CD14-positive monocyte (primary cell): ENCODE measurements around the gene C9. TPM values are rescaled to one million over a fixed set of nuclear protein-coding genes. Genes with fewer than 3 reads are reported as not detected.
"Not testable (repeated sequence)": the region's sequence is repeated elsewhere in the genome, so short reads cannot be mapped to it uniquely, and the experiment has no call there.

Source experiments
- DNase-seq, 3 donors: peaks; one replicate each; pipeline ENCODE4 v3.0.0-alpha.2; 2011 to 2022
- H2AFZ ChIP-seq: 2 replicates; pipeline ENCODE4 v1.6.0; 2012; ENCODE audit warnings: mild to moderate bottlenecking, low read depth, low read length, inconsistent platforms; ENCODE audit not compliant: insufficient read depth, poor library complexity, severe bottlenecking
- H3K27ac ChIP-seq, 2 donors: 1 replicate in 1 of 2; 2 replicates in 1 of 2; pipeline ENCODE4 v1.5.1; 2012 to 2013; ENCODE audit warnings: low read length in 2 of 2, control low read depth in 1 of 2, inconsistent platforms in 1 of 2, low read depth in 1 of 2, mild to moderate bottlenecking in 1 of 2
- H3K27me3 ChIP-seq, 2 donors: one replicate each; pipeline versions ENCODE4 v1.6.0 to v1.6.1; 2011 to 2013; ENCODE audit warnings: low read length in 2 of 2; ENCODE audit not compliant: control insufficient read depth in 2 of 2, insufficient read depth in 2 of 2
- H3K36me3 ChIP-seq, 2 donors: replicated peaks in 1 of 2; 1 replicate in 1 of 2; 2 replicates in 1 of 2; pipeline versions ENCODE4 v1.5.1 to v1.6.1; 2012 to 2013; ENCODE audit warnings: low read length in 2 of 2, control low read depth in 1 of 2, inconsistent platforms in 1 of 2, mild to moderate bottlenecking in 1 of 2; ENCODE audit not compliant: insufficient read depth in 2 of 2, control insufficient read depth in 1 of 2
- H3K4me1 ChIP-seq, 2 donors: 1 replicate in 1 of 2; 2 replicates in 1 of 2; pipeline versions ENCODE4 v1.5.1 to v1.6.1; 2012 to 2013; ENCODE audit warnings: low read length in 2 of 2, control low read depth in 1 of 2, inconsistent platforms in 1 of 2, mild to moderate bottlenecking in 1 of 2, moderate library complexity in 1 of 2; ENCODE audit not compliant: insufficient read depth in 2 of 2, control insufficient read depth in 1 of 2
- H3K4me2 ChIP-seq: replicated peaks from 2 replicates; pipeline ENCODE3; 2012; ENCODE audit warnings: low read length, moderate library complexity, mild to moderate bottlenecking; ENCODE audit not compliant: poor library complexity, severe bottlenecking; ENCODE audit errors: extremely low read depth
- H3K4me3 ChIP-seq, 3 experiments: fragments of 200-600 bp in 1 of 3; sonication (generic) in 1 of 3; replicated peaks in 1 of 3; 1 replicate in 2 of 3; 2 replicates in 1 of 3; pipeline ENCODE4 v1.5.1; 2011 to 2013; ENCODE audit warnings: low read length in 3 of 3, mild to moderate bottlenecking in 3 of 3, control low read depth in 2 of 3, low read depth in 2 of 3, inconsistent platforms in 1 of 3, moderate library complexity in 1 of 3
- H3K79me2 ChIP-seq: 2 replicates; pipeline ENCODE4 v1.6.0; 2012; ENCODE audit warnings: mild to moderate bottlenecking, control low read depth, inconsistent platforms, low read length, moderate library complexity; ENCODE audit not compliant: insufficient read depth
- H3K9ac ChIP-seq: 2 replicates; pipeline ENCODE4 v1.6.0; 2017; ENCODE audit warnings: low read length, mild to moderate bottlenecking; ENCODE audit not compliant: insufficient read depth, poor library complexity, severe bottlenecking
- H3K9me3 ChIP-seq, 2 donors: replicated peaks in 1 of 2; 1 replicate in 1 of 2; 2 replicates in 1 of 2; pipeline versions ENCODE4 v1.5.1 to v1.6.1; 2012 to 2013; ENCODE audit warnings: low read length in 2 of 2, control low read depth in 1 of 2; ENCODE audit not compliant: control insufficient read depth in 1 of 2, insufficient read depth in 1 of 2
- H4K20me1 ChIP-seq: 2 replicates; pipeline ENCODE4 v1.6.0; 2012; ENCODE audit warnings: mild to moderate bottlenecking, low read length, control low read depth, moderate library complexity; ENCODE audit not compliant: insufficient read depth
- H3K27ac Mint-ChIP-seq, 7 donors: one replicate each; pipeline ENCODE4 v1.8.0; 2020; ENCODE audit warnings: mild to moderate bottlenecking in 7 of 7, mixed read lengths in 7 of 7, moderate library complexity in 6 of 7, inconsistent platforms in 2 of 7
- H3K27me3 Mint-ChIP-seq, 3 donors: one replicate each; pipeline ENCODE4 v1.8.0; 2021 to 2022; ENCODE audit warnings: low read depth in 3 of 3, mild to moderate bottlenecking in 3 of 3, mixed read lengths in 3 of 3, moderate library complexity in 3 of 3, inconsistent platforms in 1 of 3
- H3K36me3 Mint-ChIP-seq, 2 donors: one replicate each; pipeline ENCODE4 v1.8.0; 2020; ENCODE audit warnings: mixed read lengths in 2 of 2, inconsistent platforms in 1 of 2, mild to moderate bottlenecking in 1 of 2
- H3K4me1 Mint-ChIP-seq: one replicate; pipeline ENCODE4 v1.8.0; 2020; ENCODE audit warnings: mild to moderate bottlenecking, mixed read lengths
- H3K4me3 Mint-ChIP-seq, 2 donors: one replicate each; pipeline ENCODE4 v1.8.0; 2020; ENCODE audit warnings: mild to moderate bottlenecking in 2 of 2, mixed read lengths in 2 of 2, moderate library complexity in 1 of 2
- H3K9me3 Mint-ChIP-seq, 7 donors: one replicate each; pipeline ENCODE4 v1.8.0; 2020 to 2022; ENCODE audit warnings: mixed read lengths in 7 of 7, mild to moderate bottlenecking in 6 of 7, moderate library complexity in 6 of 7, inconsistent platforms in 2 of 7
- WGBS: methylation state at CpG from one replicate; pipeline ENCODE4 v1.1.5; 2013; ENCODE audit warnings: missing lambda C conversion rate; ENCODE audit not compliant: insufficient coverage; 5-methylcytosine and 5-hydroxymethylcytosine counted together
- intact Hi-C, 2 donors: fragments of 100-400 bp; cut with micrococcal nuclease; formaldehyde crosslinking; loops; one replicate each; pipeline versions ENCODE4 v1.15.0 to v1.15.1; 2023
- polyA plus RNA-seq, 3 donors: library from polyadenylated mRNA; depleted of rRNA in 1 of 3; unstranded in 2 of 3; stranded (reverse) in 1 of 3; fragments of 300-500 nt in 2 of 3; fragments of >200 nt in 1 of 3; fragmentation: Illumina TruSeq in 2 of 3; gene quantifications; 1 replicate in 2 of 3; 2 replicates in 1 of 3; pipeline ENCODE4 v1.2.3, GENCODE V29; 2012 to 2021
- TF ChIP-seq, protein P1 (sequence below): fragments of 200-600 bp; IDR thresholded peaks from one replicate; pipeline ENCODE4 v1.8.0; 2022; ENCODE audit warnings: antibody characterized with exemption, mild to moderate bottlenecking

C9 gene
- polyA plus RNA-seq, 3 donors = not detected

DNA sequence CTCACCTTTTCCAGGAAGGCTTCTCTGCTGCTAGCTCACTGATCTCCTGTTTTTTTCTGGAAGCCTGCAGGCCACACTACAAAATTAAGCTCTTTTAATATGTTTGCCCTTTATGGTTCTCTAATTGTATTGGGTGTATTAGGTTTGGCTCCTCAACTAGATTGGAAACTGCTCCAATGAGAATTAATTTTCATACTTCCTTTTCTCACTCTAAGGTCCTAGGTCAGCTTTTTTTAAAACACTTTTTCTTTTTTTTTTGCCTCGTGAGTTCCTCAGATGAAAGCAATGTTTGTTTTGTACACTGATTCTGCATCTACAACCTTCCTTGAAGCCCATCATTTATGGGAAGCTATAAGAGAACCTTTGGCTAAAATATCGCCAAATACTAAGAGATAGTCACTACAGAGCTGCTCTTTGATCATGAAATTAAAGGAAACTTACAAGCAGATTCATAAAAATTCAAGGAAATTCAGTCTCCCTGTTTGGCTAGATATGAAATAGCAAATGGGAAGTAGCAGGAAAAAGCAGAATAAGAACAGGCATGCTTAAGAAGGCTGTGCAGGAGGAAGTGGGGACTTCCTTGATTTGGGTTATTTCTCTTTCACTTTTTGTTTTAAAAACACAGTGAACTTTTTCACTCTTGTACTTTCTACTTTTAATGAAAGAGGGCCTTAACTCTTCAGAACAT lies 89.8 kb downstream of the C9 start:
- no peaks in the 10 kb centered on the region for H3K36me3 Mint-ChIP-seq
- H3K79me2 ChIP-seq = peaks cover 18% of the 10 kb centered on the region
- peak overlapping the region; percentile 41 to 78 (median 72) for H3K4me3 ChIP-seq
- no peaks in the 10 kb centered on the region for H3K27me3 Mint-ChIP-seq
- H3K27ac Mint-ChIP-seq = peak overlapping the region; percentile 90 to 99 (median 94)
- peak; percentile 57 to 81 (median 79) for DNase-seq
- H3K4me1 Mint-ChIP-seq = peaks cover 53% of the 10 kb centered on the region
- TF ChIP-seq, protein P1, sequence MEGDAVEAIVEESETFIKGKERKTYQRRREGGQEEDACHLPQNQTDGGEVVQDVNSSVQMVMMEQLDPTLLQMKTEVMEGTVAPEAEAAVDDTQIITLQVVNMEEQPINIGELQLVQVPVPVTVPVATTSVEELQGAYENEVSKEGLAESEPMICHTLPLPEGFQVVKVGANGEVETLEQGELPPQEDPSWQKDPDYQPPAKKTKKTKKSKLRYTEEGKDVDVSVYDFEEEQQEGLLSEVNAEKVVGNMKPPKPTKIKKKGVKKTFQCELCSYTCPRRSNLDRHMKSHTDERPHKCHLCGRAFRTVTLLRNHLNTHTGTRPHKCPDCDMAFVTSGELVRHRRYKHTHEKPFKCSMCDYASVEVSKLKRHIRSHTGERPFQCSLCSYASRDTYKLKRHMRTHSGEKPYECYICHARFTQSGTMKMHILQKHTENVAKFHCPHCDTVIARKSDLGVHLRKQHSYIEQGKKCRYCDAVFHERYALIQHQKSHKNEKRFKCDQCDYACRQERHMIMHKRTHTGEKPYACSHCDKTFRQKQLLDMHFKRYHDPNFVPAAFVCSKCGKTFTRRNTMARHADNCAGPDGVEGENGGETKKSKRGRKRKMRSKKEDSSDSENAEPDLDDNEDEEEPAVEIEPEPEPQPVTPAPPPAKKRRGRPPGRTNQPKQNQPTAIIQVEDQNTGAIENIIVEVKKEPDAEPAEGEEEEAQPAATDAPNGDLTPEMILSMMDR = no peak
- no CpG with 5 or more reads among the region's 2 CpGs for WGBS
- H3K4me2 ChIP-seq = peak overlapping the region; percentile 84
- H3K9me3 ChIP-seq = no peaks in the 10 kb centered on the region
- H3K4me1 ChIP-seq = peaks cover 53 to 63% of the 10 kb centered on the region in 2 donors
- H3K27me3 ChIP-seq = no peaks in the 10 kb centered on the region
- H3K9ac ChIP-seq = peak overlapping the region; percentile 28
- intact Hi-C loops = loop anchor here in 1 of 2 donors (10.0 kb wide), 1 partner anchor 200 kb away; the partner anchor contains the start of gene RICTOR
- no peak overlapping the region for H2AFZ ChIP-seq
- peaks cover 0 to 8% (median 2%) of the 10 kb centered on the region in 7 donors for H3K9me3 Mint-ChIP-seq
- H3K36me3 ChIP-seq = no peaks in the 10 kb centered on the region
- H3K4me3 Mint-ChIP-seq = peak overlapping the region; percentile 63 to 86
- H3K27ac ChIP-seq = peak overlapping the region; percentile 77 to 84
- H4K20me1 ChIP-seq = no peaks in the 10 kb centered on the region

DNA sequence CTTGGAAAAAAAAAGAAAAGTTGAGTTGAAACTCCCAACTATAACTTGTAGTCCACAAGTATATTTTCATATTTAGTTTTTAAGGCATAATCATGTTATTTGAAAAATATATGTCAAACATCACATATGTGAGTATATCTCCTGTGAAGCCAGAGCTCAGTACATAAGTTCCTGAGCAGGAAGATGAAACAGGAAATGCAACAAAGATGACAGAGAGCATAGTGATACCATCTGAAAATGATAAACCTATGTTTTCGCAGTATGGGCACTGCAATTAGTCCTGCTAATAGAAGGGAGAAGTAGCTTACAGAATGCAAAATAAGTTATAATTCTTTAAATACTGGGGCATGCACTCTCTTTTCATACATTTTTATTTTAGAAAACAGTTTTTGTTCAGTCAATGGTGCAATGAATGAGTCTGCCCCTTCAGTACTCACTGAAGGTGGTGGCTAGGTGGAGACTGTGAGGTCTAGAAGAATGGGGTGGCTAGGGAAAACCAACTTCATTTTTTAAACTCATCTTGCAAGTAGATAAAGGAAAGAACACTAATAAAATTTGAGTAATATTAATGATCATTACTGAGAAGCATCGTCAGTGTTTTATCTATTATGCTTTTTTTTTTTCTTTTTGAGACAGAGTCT lies 90.9 kb downstream of the C9 start:
- peaks cover 29% of the 10 kb centered on the region for H3K79me2 ChIP-seq
- TF ChIP-seq, protein P1 = no peak
- peak overlapping the region; percentile 77 to 84 for H3K27ac ChIP-seq
- peak overlapping the region; percentile 90 to 99 (median 94) for H3K27ac Mint-ChIP-seq
- WGBS = no CpG with 5 or more reads among the region's 2 CpGs
- H3K4me3 Mint-ChIP-seq = peak overlapping the region; percentile 63 to 86
- no peaks in the 10 kb centered on the region for H3K27me3 ChIP-seq
- H2AFZ ChIP-seq = no peak overlapping the region
- no peaks in the 10 kb centered on the region for H3K9me3 ChIP-seq
- peak in 2 of 3 donors; percentile 59 to 60 for DNase-seq
- H3K9me3 Mint-ChIP-seq = peaks cover 0 to 6% (median 0%) of the 10 kb centered on the region in 7 donors
- no peaks in the 10 kb centered on the region for H4K20me1 ChIP-seq
- H3K9ac ChIP-seq = peak overlapping the region; percentile 76
- intact Hi-C loops = loop anchor here in 1 of 2 donors (2.0 to 10.0 kb wide), 2 partner anchors 17 to 199 kb away; partner anchors contain the start of gene RICTOR
- H3K4me3 ChIP-seq = peak overlapping the region; percentile 41 to 78 (median 72)
- peaks cover 62% of the 10 kb centered on the region for H3K4me1 Mint-ChIP-seq
- peaks cover 64 to 74% of the 10 kb centered on the region in 2 donors for H3K4me1 ChIP-seq
- H3K4me2 ChIP-seq = peak overlapping the region; percentile 84
- no peaks in the 10 kb centered on the region for H3K27me3 Mint-ChIP-seq
- H3K36me3 Mint-ChIP-seq = peaks cover 2 to 4% of the 10 kb centered on the region in 2 donors
- no peaks in the 10 kb centered on the region for H3K36me3 ChIP-seq

DNA sequence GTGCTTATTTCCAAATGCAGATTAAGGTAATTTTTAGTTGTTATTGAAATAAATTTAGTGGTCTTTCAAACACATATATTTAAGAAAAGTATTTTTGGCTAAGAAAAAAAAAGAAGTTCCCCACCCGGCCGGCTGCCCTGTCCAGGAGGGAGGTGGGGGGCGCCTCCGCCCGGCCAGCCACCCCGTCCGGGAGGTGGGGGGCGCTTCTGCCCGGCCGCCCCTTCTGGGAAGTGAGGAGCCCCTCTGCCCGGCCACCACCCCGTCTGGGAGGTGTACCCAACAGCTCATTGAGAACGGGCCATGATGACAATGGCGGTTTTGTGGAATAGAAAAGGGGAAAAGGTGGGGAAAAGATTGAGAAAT lies 91.4 kb downstream of the C9 start:
- intact Hi-C loops = loop anchor here in 1 of 2 donors (2.0 to 10.0 kb wide), 2 partner anchors 16 to 198 kb away; partner anchors contain the start of gene RICTOR
- 0% methylated on average over 1 of the region's 14 CpGs for WGBS

More for the DNA sequence above, 91.4 kb downstream of the C9 start:
- H3K36me3 Mint-ChIP-seq, H3K27me3 Mint-ChIP-seq, H3K9me3 ChIP-seq, H3K36me3 ChIP-seq, DNase-seq, H3K9me3 Mint-ChIP-seq, H4K20me1 ChIP-seq, H3K27me3 ChIP-seq: not testable (repeated sequence)
- Histone ChIP-seq H3K27ac (peak overlapping the region; percentile 77 to 84), H3K4me1 (peaks cover 70 to 79% of the 10 kb centered on the region in 2 donors), H3K9ac (peak overlapping the region; percentile 76), H3K4me2 (peak overlapping the region; percentile 84), H2AFZ (peak overlapping the region; percentile 35), H3K4me3 (peak overlapping the region; percentile 41 to 78 (median 72)), H3K79me2 (peaks cover 35% of the 10 kb centered on the region)
- H3K4me3 Mint-ChIP-seq = peak overlapping the region; percentile 63 to 86
- H3K4me1 Mint-ChIP-seq = peaks cover 65% of the 10 kb centered on the region
- H3K27ac Mint-ChIP-seq = peak overlapping the region; percentile 94 to 99 (median 97)
